SK-N-DZ (cell line): Measurements from ENCODE around the gene STARD10.
"Not testable (repeated sequence)": the region's sequence is repeated elsewhere in the genome, so short reads cannot be mapped to it uniquely, and the experiment has no call there.

Experiments
- DNase-seq: peaks from one replicate; pipeline ENCODE4 v3.0.0-alpha.2; 2015; ENCODE audit warnings: low spot score

STARD10 gene

GRCh38 chr11:72826191-72826941 is 32.5 kb upstream of the STARD10 start:
- DNase-seq, result no peak

DNA sequence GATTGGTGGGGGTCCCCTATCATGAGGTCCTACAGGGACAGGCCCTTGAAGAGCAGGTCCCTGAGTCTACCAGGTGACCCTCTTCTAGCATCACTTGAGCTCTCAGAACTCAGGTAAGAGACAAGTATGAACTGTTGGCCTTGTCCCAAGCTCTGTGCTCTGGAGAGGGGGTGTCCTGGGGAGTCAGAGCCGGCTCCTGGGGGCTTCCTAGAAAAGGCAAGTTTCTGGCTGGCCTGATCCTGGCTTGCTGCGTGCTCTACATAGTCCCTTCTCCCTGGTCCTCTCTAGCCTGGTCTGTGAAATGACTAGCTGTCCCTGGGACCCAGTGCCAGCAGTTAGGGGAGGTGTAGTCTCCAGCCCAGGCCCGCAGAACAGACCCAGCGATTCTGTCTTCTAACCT is 31.8 kb upstream of the STARD10 start:
- no peak for DNase-seq

DNA sequence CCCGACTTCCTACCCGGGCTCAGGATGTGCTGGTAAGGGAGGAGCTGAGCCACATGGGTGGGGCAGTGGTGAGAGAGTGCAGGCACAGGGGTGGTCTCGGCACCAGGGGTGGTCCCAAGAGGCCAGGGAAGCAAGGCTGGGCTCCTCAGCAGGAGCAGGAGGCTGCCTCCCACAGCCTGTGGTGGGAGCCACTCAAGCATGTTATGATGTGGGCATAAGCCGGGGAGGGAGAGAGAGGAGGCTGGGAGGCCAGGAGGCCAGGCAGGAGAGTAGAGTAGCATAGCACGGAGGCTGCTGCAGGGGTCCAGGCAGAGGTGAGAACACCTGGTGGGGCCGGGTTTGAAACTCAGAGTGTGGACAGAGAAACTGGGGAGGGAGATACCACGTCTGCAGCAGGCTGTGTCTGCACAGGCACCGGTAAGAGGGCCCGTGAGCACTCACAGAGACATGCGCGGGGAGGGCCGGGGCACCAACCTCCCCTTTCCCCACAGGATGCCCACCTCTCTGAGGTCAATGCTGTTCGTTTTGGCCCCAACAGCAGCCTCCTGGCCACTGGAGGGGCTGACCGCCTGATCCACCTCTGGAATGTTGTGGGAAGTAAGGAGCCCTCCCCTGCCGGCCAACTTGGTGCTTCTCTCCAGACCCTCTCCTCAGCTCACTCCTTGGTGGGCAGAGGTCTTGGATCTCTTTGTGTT is 31.1 kb upstream of the STARD10 start:
- DNase-seq, result no peak

DNA sequence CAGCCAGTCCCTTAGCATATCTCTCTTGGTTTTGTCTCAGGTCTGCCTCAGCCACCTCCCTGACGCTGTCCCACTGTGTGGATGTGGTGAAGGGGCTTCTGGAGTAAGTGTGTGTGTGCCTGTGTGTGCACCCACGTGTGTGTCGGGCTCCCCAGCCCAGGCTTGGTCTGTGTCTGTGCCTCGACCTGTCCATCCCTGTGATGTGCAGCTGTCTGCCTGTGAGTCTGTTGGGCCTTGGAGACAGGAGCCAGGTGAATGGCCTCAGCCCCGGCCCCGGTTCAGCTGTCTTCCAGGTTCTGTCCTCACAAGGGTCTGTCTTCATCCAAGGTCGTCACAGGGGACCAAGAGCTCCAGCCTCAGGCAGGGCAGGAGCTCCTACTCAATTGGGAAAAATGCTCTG is 30.2 kb upstream of the STARD10 start:
- DNase-seq, result no peak

- no peak for DNase-seq
Observed at GRCh38 chr11:72823105-72823804, 29.4 kb upstream of the STARD10 start.

GRCh38 chr11:72821920-72822799 is 28.3 kb upstream of the STARD10 start:
- DNase-seq, result peak; percentile 93

DNA sequence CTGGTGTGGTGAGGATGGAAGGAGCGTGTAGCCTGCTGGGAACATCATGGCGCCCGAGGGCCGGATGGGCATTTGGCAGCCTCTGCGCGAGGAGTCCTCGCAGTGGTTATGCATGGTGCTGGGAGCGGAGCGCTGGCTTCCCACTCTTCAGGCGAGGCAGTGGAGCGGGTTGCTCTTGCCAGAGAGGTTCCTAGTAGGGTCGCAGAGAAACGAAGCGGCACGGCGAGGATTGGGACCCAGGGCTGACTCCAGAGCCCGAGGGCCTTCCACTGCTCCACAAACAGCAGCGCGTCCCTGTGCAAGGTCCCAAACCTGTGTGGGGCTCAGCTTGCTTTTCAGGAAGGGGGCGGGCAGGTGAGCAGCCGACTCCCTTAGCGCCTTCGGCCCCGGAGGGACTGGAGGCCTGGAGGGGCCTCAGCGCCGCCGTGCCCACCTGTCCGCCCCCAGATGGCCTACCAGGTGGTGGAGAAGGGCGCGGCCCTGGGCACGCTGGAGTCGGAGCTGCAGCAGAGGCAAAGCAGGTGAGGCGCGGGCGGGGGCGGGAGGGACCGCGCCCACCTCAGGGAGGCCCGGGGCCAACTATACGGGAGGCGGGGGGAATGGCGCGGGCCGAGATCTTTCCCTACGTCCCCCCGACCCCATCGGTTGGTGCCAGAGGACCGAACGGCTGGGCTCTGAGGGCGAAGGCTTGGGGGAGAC is 27.5 kb upstream of the STARD10 start:
- DNase-seq, result no peak

- no peak for DNase-seq
Observed at GRCh38 chr11:72820439-72821139, 26.7 kb upstream of the STARD10 start.

DNA sequence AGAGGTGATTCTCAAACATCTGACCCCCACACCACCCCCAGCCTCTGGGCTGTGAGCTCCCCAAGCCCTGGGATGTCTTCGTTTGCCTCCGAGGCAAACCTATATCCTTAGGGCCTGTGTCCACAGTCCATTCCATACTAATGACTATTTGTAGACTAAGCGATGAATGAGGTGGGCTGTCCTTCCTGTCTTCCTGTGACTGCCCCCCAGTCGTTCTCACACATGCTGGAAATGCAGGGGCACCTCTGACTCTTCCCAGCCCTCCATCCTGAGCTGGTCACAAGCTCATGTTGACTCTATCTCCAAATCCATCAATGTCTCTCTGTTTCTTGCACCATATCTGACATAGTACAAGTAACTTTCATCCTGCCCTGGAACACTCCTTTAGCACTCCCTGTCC is 25.1 kb upstream of the STARD10 start:
- DNase-seq, result no peak

- DNase-seq, result no peak
Observed at GRCh38 chr11:72817966-72818365, 24.1 kb upstream of the STARD10 start.

GRCh38 chr11:72816404-72816990 is 22.6 kb upstream of the STARD10 start:
- DNase-seq, result peak; percentile 54

GRCh38 chr11:72815110-72815618 is 21.3 kb upstream of the STARD10 start:
- no peak for DNase-seq

- DNase-seq, result peak; percentile 90
Observed at GRCh38 chr11:72814286-72815109, 20.7 kb upstream of the STARD10 start, which contains the start of gene ATG16L2. TSS of gene ATG16L2 (plus strand) at chr11:72814411. CDS start at chr11:72814446, 35 bp downstream.

GRCh38 chr11:72813740-72814285 is 20.0 kb upstream of the STARD10 start:
- peak; percentile 88 for DNase-seq

- peak; percentile 86 for DNase-seq
Observed at GRCh38 chr11:72812967-72813739, 19.3 kb upstream of the STARD10 start.

GRCh38 chr11:72812604-72812966 is 18.7 kb upstream of the STARD10 start:
- peak; percentile 48 for DNase-seq

- not testable (repeated sequence) for DNase-seq
Observed at GRCh38 chr11:72811686-72812085, 17.8 kb upstream of the STARD10 start.
